IPS-18c (cell line): Measurements from ENCODE around the gene PAK2.
"Not testable (repeated sequence)": the region's sequence is repeated elsewhere in the genome, so short reads cannot be mapped to it uniquely, and the experiment has no call there.

Experiments used
- H3K4me3 ChIP-seq: 2 replicates; pipeline ENCODE4 v1.7.0; 2013; ENCODE audit warnings: low read depth, mild to moderate bottlenecking, low read length, moderate library complexity; ENCODE audit not compliant: insufficient read depth
- H3K9me3 ChIP-seq: one replicate; pipeline ENCODE4 v1.6.1; 2013; ENCODE audit warnings: mild to moderate bottlenecking, low read length, moderate library complexity; ENCODE audit not compliant: control insufficient read depth, insufficient read depth

Gene PAK2

GRCh38 chr3:196804773-196805172 is 65.1 kb downstream of the PAK2 start:
- H3K9me3 ChIP-seq = no peaks in the 10 kb centered on the region
- H3K4me3 ChIP-seq = no peak overlapping the region

GRCh38 chr3:196810963-196811581 is 71.4 kb downstream of the PAK2 start:
- H3K4me3 ChIP-seq = no peak overlapping the region
- H3K9me3 ChIP-seq = no peaks in the 10 kb centered on the region

GRCh38 chr3:196812853-196813252 is 73.2 kb downstream of the PAK2 start:
- no peak overlapping the region for H3K4me3 ChIP-seq

GRCh38 chr3:196813903-196814302 is 74.2 kb downstream of the PAK2 start:
- H3K4me3 ChIP-seq = no peak overlapping the region

More at GRCh38 chr3:196812853-196813252, 73.2 kb downstream of the PAK2 start:
- no peaks in the 10 kb centered on the region for H3K9me3 ChIP-seq

GRCh38 chr3:196821806-196822355 is 82.2 kb downstream of the PAK2 start:
- Histone ChIP-seq H3K4me3 (no peak overlapping the region), H3K9me3 (peaks cover 2% of the 10 kb centered on the region)

More at GRCh38 chr3:196813903-196814302, 74.2 kb downstream of the PAK2 start:
- H3K9me3 ChIP-seq = no peaks in the 10 kb centered on the region

GRCh38 chr3:196829651-196830050 is 90.0 kb downstream of the PAK2 start:
- H3K4me3 ChIP-seq, H3K9me3 ChIP-seq: not testable (repeated sequence)

- no peaks in the 10 kb centered on the region for H3K9me3 ChIP-seq
- H3K4me3 ChIP-seq = no peak overlapping the region
These were observed 95.4 kb downstream of the PAK2 start for GRCh38 chr3:196835086-196835485.

- not testable (repeated sequence) for H3K9me3 ChIP-seq, H3K4me3 ChIP-seq
These were observed 97.0 kb downstream of the PAK2 start for GRCh38 chr3:196836626-196837025.

GRCh38 chr3:196837819-196838420 is 98.3 kb downstream of the PAK2 start:
- Histone ChIP-seq H3K4me3 (no peak overlapping the region), H3K9me3 (peaks cover 4% of the 10 kb centered on the region)

GRCh38 chr3:196839351-196839750 is 99.7 kb downstream of the PAK2 start:
- not testable (repeated sequence) for H3K4me3 ChIP-seq, H3K9me3 ChIP-seq

- Histone ChIP-seq H3K4me3 (no peak overlapping the region), H3K9me3 (peaks cover 4% of the 10 kb centered on the region)
These were observed 103.1 kb downstream of the PAK2 start for GRCh38 chr3:196842567-196843434.

- Histone ChIP-seq H3K9me3 (peaks cover 8% of the 10 kb centered on the region), H3K4me3 (no peak overlapping the region)
These were observed 103.9 kb downstream of the PAK2 start for GRCh38 chr3:196843435-196844110.

GRCh38 chr3:196844235-196845219 is 104.9 kb downstream of the PAK2 start:
- H3K4me3 ChIP-seq = not testable (repeated sequence)

GRCh38 chr3:196848375-196848774 is 108.7 kb downstream of the PAK2 start:
- H3K4me3 ChIP-seq, H3K9me3 ChIP-seq: not testable (repeated sequence)

More at GRCh38 chr3:196844235-196845219, 104.9 kb downstream of the PAK2 start:
- H3K9me3 ChIP-seq = not testable (repeated sequence)

GRCh38 chr3:196849180-196849741 is 109.6 kb downstream of the PAK2 start:
- no peak overlapping the region for H3K4me3 ChIP-seq
- H3K9me3 ChIP-seq = peaks cover 6% of the 10 kb centered on the region

GRCh38 chr3:196863000-196863399 is 123.3 kb downstream of the PAK2 start:
- H3K9me3 ChIP-seq, H3K4me3 ChIP-seq: not testable (repeated sequence)
